HepG2 (cell line): ENCODE results near the gene CLDN19. TPM values are rescaled to one million over a fixed set of nuclear protein-coding genes. Genes with fewer than 3 reads are reported as not detected.

Source experiments
- BCLAF1 ChIP-seq: fragments of 450-650 bp; IDR thresholded peaks from 2 replicates; pipeline ENCODE4 v1.6.1; 2017; ENCODE audit warnings: mild to moderate bottlenecking
- HOXA9 ChIP-seq: sonication (generic); formaldehyde crosslinking; IDR thresholded peaks from 2 replicates; pipeline ENCODE4 v1.8.1; 2022; ENCODE audit warnings: missing genetic modification reagents, mild to moderate bottlenecking, moderate library complexity, borderline replicate concordance
- RAD51 ChIP-seq: fragments of 450-650 bp; IDR thresholded peaks from 2 replicates; pipeline ENCODE4 v1.6.1; 2016; ENCODE audit warnings: borderline replicate concordance
- ZBTB38 ChIP-seq: sonication (generic); formaldehyde crosslinking; IDR thresholded peaks from 2 replicates; pipeline ENCODE4 v1.5.1; 2020; ENCODE audit warnings: mild to moderate bottlenecking, missing genetic modification reagents
- ZBTB40 ChIP-seq, 2 experiments: fragments of 450-650 bp in 1 of 2; sonication (generic) in 1 of 2; formaldehyde crosslinking in 1 of 2; IDR thresholded peaks; 2 replicates each; pipeline versions ENCODE4 v1.6.1 to v1.8.0; 2016 to 2022; ENCODE audit warnings: antibody characterized with exemption in 1 of 2, mild to moderate bottlenecking in 1 of 2, missing genetic modification reagents in 1 of 2
- ZNF24 ChIP-seq: fragments of 450-650 bp; IDR thresholded peaks from 2 replicates; pipeline ENCODE4 v1.6.1; 2017; ENCODE audit warnings: antibody characterized with exemption, mild to moderate bottlenecking
- ZNF430 ChIP-seq: sonication (generic); formaldehyde crosslinking; IDR thresholded peaks from 2 replicates; pipeline ENCODE4 v1.9.0; 2021; ENCODE audit warnings: mild to moderate bottlenecking, missing genetic modification reagents
- ZNF564 ChIP-seq: sonication (generic); formaldehyde crosslinking; IDR thresholded peaks from 2 replicates; pipeline ENCODE4 v1.8.1; 2023; ENCODE audit warnings: mild to moderate bottlenecking, missing genetic modification reagents
- polyA plus RNA-seq, 8 experiments: library from polyadenylated mRNA; depleted of rRNA in 3 of 8; stranded (reverse) in 7 of 8; unstranded in 1 of 8; fragments of >200 nt; fragmentation: Illumina TruSeq in 4 of 8; extraction: Trizol in 4 of 8; gene quantifications; 2 replicates each; pipeline versions ENCODE4 v1.2.1 to v1.2.3, GENCODE V29; 2011 to 2016; ENCODE audit warnings: low read depth in 4 of 8, missing spikeins in 1 of 8, mixed read lengths in 1 of 8; ENCODE audit not compliant: insufficient read depth in 1 of 8
- total RNA-seq, 5 experiments: library from RNA; depleted of rRNA; stranded (reverse); fragments of >200 nt; fragmentation: Illumina TruSeq; extraction: Trizol; gene quantifications; 2 replicates each; pipeline ENCODE4 v1.2.3, GENCODE V29; 2016; ENCODE audit warnings: low read depth in 1 of 5
- TF ChIP-seq, protein P1 (sequence below): sonication (generic); formaldehyde crosslinking; IDR thresholded peaks from 2 replicates; pipeline ENCODE4 v1.9.0; 2021; ENCODE audit warnings: mild to moderate bottlenecking, missing genetic modification reagents

CLDN19 gene
- total and polyA plus RNA-seq, 2 of the 13 experiments (the other 11 are each of a cell fraction or from before 2014, with no cell fraction given): 5.0 to 7.6 TPM

DNA sequence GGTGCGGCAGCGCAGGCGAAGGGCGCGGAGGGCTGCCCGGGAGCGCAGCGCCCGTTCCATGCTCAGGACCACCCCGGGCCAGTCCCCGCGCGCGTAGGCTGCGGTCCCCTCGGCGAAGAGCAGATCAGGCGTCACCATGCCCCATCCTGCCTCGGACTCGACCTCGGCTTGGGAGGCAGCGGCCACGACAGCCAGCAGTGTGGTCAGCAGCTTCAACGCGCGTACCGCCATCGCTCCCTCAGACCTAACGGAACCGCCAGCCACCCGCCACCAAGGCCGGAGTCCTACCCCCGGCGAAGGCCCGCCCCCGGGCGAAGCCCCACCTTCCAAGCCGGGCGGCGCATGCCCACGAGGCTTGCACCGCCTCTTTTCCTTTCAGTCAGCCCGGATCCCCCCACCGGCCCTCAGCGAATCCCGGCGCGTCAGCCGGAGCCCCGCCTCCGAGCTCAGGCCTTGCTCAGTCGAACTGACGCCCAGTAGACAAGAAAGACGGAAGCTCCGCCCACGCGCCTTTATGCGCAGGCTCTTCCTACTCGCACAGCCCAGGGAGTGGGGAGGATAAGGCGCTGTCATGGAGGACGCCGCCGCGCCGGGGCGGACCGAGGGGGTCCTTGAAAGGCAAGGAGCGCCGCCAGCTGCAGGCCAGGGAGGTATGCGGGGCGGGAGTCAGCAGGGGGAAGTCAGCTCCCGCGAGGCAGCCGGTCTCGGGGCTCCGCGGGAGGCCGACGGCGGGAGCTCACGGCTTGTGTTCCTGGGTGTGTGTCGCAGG is 26.9 kb upstream of the CLDN19 start, which contains the start of the genes C1orf50 and P3H1 (continued):
- TF ChIP-seq ZBTB40 (IDR thresholded peaks at IDR 0.05) (no peak), ZBTB40 (CRISPR knock-in tag; IDR thresholded peaks at IDR 0.05) (peak; percentile 49; the same call in 1 of the 2 replicates), ZBTB38 (CRISPR knock-in tag) (no peak; the same call in 1 of the 2 replicates), HOXA9 (CRISPR knock-in tag) (no peak), ZNF564 (CRISPR knock-in tag) (peak; percentile 36; the same call in 1 of the 2 replicates), ZNF430 (CRISPR knock-in tag) (peak; percentile 52), RAD51 (no peak), ZNF24 (no peak), BCLAF1 (no peak)
- TF ChIP-seq, protein P1, sequence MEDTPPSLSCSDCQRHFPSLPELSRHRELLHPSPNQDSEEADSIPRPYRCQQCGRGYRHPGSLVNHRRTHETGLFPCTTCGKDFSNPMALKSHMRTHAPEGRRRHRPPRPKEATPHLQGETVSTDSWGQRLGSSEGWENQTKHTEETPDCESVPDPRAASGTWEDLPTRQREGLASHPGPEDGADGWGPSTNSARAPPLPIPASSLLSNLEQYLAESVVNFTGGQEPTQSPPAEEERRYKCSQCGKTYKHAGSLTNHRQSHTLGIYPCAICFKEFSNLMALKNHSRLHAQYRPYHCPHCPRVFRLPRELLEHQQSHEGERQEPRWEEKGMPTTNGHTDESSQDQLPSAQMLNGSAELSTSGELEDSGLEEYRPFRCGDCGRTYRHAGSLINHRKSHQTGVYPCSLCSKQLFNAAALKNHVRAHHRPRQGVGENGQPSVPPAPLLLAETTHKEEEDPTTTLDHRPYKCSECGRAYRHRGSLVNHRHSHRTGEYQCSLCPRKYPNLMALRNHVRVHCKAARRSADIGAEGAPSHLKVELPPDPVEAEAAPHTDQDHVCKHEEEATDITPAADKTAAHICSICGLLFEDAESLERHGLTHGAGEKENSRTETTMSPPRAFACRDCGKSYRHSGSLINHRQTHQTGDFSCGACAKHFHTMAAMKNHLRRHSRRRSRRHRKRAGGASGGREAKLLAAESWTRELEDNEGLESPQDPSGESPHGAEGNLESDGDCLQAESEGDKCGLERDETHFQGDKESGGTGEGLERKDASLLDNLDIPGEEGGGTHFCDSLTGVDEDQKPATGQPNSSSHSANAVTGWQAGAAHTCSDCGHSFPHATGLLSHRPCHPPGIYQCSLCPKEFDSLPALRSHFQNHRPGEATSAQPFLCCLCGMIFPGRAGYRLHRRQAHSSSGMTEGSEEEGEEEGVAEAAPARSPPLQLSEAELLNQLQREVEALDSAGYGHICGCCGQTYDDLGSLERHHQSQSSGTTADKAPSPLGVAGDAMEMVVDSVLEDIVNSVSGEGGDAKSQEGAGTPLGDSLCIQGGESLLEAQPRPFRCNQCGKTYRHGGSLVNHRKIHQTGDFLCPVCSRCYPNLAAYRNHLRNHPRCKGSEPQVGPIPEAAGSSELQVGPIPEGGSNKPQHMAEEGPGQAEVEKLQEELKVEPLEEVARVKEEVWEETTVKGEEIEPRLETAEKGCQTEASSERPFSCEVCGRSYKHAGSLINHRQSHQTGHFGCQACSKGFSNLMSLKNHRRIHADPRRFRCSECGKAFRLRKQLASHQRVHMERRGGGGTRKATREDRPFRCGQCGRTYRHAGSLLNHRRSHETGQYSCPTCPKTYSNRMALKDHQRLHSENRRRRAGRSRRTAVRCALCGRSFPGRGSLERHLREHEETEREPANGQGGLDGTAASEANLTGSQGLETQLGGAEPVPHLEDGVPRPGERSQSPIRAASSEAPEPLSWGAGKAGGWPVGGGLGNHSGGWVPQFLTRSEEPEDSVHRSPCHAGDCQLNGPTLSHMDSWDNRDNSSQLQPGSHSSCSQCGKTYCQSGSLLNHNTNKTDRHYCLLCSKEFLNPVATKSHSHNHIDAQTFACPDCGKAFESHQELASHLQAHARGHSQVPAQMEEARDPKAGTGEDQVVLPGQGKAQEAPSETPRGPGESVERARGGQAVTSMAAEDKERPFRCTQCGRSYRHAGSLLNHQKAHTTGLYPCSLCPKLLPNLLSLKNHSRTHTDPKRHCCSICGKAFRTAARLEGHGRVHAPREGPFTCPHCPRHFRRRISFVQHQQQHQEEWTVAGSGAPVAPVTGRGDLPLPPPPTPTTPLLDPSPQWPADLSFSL: no peak
